ENCODE data around the gene NDP. TPM values are rescaled to one million over a fixed set of nuclear protein-coding genes. Genes with fewer than 3 reads are reported as not detected.

The NDP gene
- total RNA-seq, result not detected

- ATAC-seq, result peak; percentile 16
- DNase-seq (ENCODE audit: low spot score), result no peak
These were observed at the start of gene NDP for GRCh38 chrX:43973249-43974099. TSS of gene NDP (minus strand) at chrX:43973390. CDS start at chrX:43958645, 14,745 bp downstream.

GRCh38 chrX:44022964-44023363 is 49.8 kb upstream of the NDP start:
- DNase-seq (ENCODE audit: low spot score) (no peak), ATAC-seq (no peak)

- ATAC-seq (no peak), DNase-seq (ENCODE audit: low spot score) (no peak)
These were observed 47.5 kb upstream of the NDP start for GRCh38 chrX:44020693-44021092.

- no peak for ATAC-seq
These were observed 46.7 kb upstream of the NDP start for GRCh38 chrX:44019911-44020310.

GRCh38 chrX:44017676-44018075 is 44.5 kb upstream of the NDP start:
- ATAC-seq, result no peak
- no peak for DNase-seq (ENCODE audit: low spot score)

More at GRCh38 chrX:44019911-44020310, 46.7 kb upstream of the NDP start:
- DNase-seq (ENCODE audit: low spot score), result no peak

GRCh38 chrX:44016906-44017305 is 43.7 kb upstream of the NDP start:
- ATAC-seq (no peak), DNase-seq (ENCODE audit: low spot score) (no peak)

- ATAC-seq (no peak), DNase-seq (ENCODE audit: low spot score) (no peak)
These were observed 39.4 kb upstream of the NDP start for GRCh38 chrX:44012484-44013096.

GRCh38 chrX:44011506-44011905 is 38.3 kb upstream of the NDP start:
- ATAC-seq, result no peak
- DNase-seq (ENCODE audit: low spot score), result no peak

- DNase-seq (ENCODE audit: low spot score) (no peak), ATAC-seq (no peak)
These were observed 37.4 kb upstream of the NDP start for GRCh38 chrX:44010626-44011025.

- no peak for ATAC-seq
- DNase-seq (ENCODE audit: low spot score), result no peak
These were observed 32.9 kb upstream of the NDP start for GRCh38 chrX:44006081-44006480.

- no peak for ATAC-seq
- no peak for DNase-seq (ENCODE audit: low spot score)
These were observed 30.8 kb upstream of the NDP start for GRCh38 chrX:44003975-44004374.

GRCh38 chrX:44002567-44002966 is 29.4 kb upstream of the NDP start:
- ATAC-seq, result no peak

GRCh38 chrX:43998374-43998773 is 25.2 kb upstream of the NDP start:
- no peak for DNase-seq (ENCODE audit: low spot score)
- ATAC-seq, result no peak

More at GRCh38 chrX:44002567-44002966, 29.4 kb upstream of the NDP start:
- no peak for DNase-seq (ENCODE audit: low spot score)

GRCh38 chrX:43996491-43996890 is 23.3 kb upstream of the NDP start:
- ATAC-seq (no peak), DNase-seq (ENCODE audit: low spot score) (no peak)

GRCh38 chrX:43986083-43986482 is 12.9 kb upstream of the NDP start:
- DNase-seq (ENCODE audit: low spot score) (no peak), ATAC-seq (no peak)

GRCh38 chrX:43985511-43985910 is 12.3 kb upstream of the NDP start:
- ATAC-seq (no peak), DNase-seq (ENCODE audit: low spot score) (no peak)

- no peak for ATAC-seq
- DNase-seq (ENCODE audit: low spot score), result no peak
These were observed 5.0 kb upstream of the NDP start for GRCh38 chrX:43978226-43978625.

- ATAC-seq, result no peak
- no peak for DNase-seq (ENCODE audit: low spot score)
These were observed 3.0 kb upstream of the NDP start for GRCh38 chrX:43976205-43976604.

- ATAC-seq (no peak), DNase-seq (ENCODE audit: low spot score) (no peak)
These were observed 2.6 kb upstream of the NDP start for GRCh38 chrX:43975796-43976195.

- DNase-seq (ENCODE audit: low spot score) (no peak), ATAC-seq (no peak)
These were observed 1.7 kb upstream of the NDP start for GRCh38 chrX:43974741-43975465.

- no peak for DNase-seq (ENCODE audit: low spot score)
- ATAC-seq, result no peak
These were observed 898 bp upstream of the NDP start for GRCh38 chrX:43974100-43974475.
